KOPT-K1 (cell line): ENCODE measurements around the gene NSUN3.

Experiments used
- H3K27ac ChIP-seq: fragments of 200-600 bp; sonication (generic); 2 replicates; pipeline ENCODE4 v1.5.1; 2016; ENCODE audit warnings: antibody characterized with exemption, mild to moderate bottlenecking, low read depth, low read length; ENCODE audit not compliant: poor library complexity, severe bottlenecking
- H3K36me3 ChIP-seq: fragments of 200-600 bp; sonication (generic); 2 replicates; pipeline ENCODE4 v1.5.1; 2017; ENCODE audit warnings: antibody characterized with exemption, mild to moderate bottlenecking, low read length, moderate library complexity; ENCODE audit not compliant: insufficient read depth
- H3K9me3 ChIP-seq: fragments of 200-600 bp; sonication (generic); 2 replicates; pipeline ENCODE4 v1.5.1; 2017; ENCODE audit warnings: antibody characterized with exemption, low read length, mild to moderate bottlenecking; ENCODE audit not compliant: insufficient read depth, poor library complexity, severe bottlenecking

NSUN3 gene

DNA sequence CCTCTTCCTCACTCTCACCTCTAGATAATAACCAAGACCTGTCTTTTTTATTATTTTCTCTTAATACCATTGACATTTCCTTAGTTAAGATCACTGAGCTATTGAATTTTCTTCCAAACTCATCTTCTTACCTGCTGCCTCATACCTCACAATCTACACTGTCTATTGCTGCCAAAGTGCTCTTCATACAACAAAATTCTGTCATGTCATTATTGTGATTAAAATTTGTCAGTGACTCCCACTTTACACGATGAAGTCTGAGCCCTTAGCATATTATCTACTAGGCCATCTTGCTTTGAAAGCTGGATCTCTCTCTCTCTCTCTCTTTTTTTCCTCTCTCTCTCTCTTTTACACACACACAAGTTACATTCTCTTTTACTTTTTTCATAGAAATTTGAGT is 73.3 kb downstream of the NSUN3 start:
- no peaks in the 10 kb centered on the region for H3K9me3 ChIP-seq
- no peaks in the 10 kb centered on the region for H3K36me3 ChIP-seq
- no peak overlapping the region for H3K27ac ChIP-seq

DNA sequence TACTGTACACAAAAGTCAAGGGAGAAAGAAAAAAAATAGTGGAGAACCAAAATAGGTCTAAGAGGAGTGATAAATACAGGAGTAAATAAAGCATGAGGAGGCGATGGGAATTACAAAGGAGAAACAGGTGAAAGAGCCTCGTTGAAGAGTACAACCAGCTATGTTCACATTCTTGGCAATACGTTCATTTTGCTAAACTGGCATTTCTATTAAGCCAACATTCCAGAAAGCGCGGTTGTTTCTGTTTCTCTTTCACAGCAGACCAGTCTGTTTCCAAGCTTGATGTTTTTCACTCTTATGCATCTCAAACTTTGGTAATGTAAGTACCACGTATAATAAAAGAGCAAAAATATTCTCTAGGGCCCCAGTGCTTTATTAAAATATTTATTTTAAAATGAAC is 74.5 kb downstream of the NSUN3 start:
- Histone ChIP-seq H3K9me3 (no peaks in the 10 kb centered on the region), H3K27ac (no peak overlapping the region), H3K36me3 (no peaks in the 10 kb centered on the region)

DNA sequence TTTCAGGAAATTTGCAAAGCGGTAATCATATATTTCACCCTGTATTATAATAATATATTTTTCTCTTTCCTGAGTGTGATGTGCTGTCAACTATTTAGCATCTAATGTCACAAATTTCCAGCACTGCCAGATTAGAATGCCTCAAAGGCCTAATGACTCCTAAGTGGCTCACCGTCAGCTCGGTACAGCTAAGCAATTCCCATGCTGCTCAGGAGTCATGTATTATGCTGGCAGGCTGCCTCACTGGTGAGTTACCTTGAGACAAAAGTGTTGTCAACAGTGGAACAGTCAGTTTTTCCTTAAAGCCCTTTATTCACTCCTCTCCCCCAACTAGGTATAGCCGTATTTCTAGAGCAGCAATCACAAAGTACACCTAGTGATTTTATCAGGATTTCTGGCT is 83.6 kb downstream of the NSUN3 start:
- Histone ChIP-seq H3K36me3 (no peaks in the 10 kb centered on the region), H3K27ac (no peak overlapping the region), H3K9me3 (no peaks in the 10 kb centered on the region)

DNA sequence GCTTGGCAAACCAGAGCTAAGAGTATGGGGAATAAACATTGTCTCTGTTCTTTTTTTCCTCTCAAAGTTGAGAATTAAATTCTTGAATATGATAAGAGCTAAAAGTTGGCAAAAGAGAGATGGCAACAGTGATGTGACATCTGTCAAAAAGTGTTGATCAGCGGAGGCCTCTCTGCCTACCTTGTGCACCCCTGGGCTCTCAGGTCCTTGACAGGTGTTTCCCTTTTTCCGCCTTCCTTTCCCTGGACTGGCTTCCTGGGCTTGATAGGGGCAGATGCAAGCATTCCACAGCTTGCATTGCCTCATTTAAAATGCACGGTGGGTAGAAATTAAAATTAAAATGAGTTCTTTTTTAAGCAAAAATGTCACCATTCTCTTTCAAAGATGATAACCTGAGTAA is 84.2 kb downstream of the NSUN3 start:
- Histone ChIP-seq H3K9me3 (no peaks in the 10 kb centered on the region), H3K36me3 (no peaks in the 10 kb centered on the region), H3K27ac (no peak overlapping the region)

DNA sequence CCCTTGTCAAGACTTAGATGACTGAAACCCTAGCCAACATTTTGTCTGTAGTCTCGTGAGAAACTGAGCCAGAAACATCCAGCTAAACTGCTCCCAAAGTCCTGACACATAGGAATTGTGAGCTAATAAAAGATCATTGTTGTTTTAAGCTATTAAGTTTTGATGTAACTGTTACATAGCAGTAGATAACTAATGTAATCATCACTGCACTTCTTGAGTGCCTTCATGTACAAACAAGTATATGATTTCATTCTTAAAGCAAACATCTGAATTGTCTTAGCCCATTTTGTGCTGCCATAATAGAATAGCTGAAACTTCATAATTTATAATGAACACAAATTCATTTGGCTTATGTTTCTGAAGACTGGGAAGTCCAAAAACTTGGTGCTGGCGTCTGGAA is 87.3 kb downstream of the NSUN3 start:
- no peak overlapping the region for H3K27ac ChIP-seq
- no peaks in the 10 kb centered on the region for H3K9me3 ChIP-seq
- H3K36me3 ChIP-seq, result no peaks in the 10 kb centered on the region

DNA sequence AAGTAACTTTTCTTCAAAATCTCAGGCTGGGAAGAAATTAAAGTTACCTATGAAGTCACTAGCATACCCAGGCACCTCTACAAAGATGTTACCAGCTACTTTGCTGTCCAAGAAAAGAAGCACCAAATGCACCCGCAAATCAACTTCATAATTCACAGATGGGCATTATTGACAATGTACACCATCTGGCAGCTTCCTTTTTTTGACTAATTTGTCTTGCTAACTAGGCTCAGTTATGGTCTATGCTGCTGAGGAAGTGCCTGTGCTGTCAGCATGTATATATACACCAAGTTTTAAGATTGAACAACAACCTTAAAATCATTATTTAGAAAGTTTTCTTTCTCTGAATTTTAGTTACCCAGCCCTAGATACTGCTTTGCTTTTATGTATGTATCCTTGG is 93.8 kb downstream of the NSUN3 start:
- Histone ChIP-seq H3K36me3 (no peaks in the 10 kb centered on the region), H3K27ac (no peak overlapping the region), H3K9me3 (no peaks in the 10 kb centered on the region)

DNA sequence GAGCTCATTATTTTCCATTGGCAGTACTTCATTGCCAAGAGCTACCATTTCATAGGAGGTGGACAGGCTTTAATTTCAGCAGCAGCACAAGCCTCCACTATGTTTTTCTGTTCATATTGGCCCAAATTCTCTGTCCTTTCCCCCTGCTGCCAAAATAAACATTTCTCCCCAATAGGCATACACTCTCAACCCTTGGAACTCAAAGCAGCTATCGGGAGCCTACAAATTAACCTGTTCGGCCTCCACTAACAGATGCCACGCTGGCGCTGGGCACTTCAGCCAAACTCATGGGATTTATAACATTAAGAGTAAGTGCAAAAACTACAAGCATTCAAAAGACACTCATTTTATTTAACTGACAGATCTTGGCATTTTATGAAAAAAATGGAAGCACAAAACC is 95.7 kb downstream of the NSUN3 start:
- no peak overlapping the region for H3K27ac ChIP-seq
- no peaks in the 10 kb centered on the region for H3K36me3 ChIP-seq
- H3K9me3 ChIP-seq, result no peaks in the 10 kb centered on the region

DNA sequence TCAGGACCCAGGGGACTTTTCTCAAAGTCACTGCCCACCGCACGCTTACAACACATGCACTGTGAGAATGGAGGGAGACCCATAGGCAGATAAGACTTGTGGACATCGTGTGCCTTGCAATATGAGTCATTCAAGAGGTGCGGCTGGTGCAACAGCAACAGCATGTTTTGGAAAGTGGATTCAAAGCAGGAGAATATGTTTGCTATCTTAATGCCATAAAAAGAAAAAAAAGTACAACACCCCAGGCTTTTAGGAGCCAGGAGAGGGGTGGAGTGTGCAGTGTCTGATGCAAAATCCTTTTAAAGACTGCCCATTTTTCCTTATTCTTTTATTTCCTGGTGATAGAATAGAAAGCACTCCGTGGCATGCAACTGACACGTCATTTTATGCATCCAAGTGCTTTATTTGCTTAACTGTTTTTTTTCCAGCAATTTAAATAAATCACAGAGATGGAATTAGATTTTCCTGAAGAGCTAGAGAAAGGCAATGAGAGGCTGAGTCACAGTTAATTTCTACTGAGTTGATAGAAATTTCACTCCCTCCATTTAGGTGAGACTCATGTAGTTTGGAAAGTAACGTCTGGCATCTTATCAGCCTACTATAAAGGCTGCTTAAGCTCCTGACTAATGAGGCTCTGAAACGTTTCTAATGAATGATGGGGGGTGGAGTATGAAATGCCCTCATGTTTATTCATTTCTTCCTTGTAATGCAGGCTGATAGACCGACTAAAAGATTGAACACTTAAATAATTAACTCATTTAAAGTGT is 96.4 kb downstream of the NSUN3 start:
- H3K27ac ChIP-seq, result no peak overlapping the region
- no peaks in the 10 kb centered on the region for H3K9me3 ChIP-seq

DNA sequence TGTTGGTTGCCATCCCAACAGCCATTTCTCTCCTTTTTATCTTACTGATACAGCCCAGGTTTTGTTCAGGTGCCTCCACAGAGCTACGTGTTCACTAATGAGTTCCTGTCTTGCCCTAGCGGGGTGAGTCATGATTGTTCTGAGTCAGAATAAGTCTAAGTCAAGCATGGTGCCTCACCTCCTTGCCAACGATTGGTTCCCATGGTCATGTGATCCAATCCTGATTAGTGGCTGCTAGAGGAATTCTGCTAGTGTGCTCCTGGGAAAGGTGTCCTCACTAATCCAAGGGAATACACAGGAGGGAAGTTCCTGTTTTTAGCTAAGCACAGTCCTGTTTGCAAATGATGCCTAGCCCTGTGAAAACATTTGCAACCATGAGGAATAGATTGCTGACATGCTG is 99.8 kb downstream of the NSUN3 start:
- H3K27ac ChIP-seq, result no peak overlapping the region
- no peaks in the 10 kb centered on the region for H3K36me3 ChIP-seq
- H3K9me3 ChIP-seq, result no peaks in the 10 kb centered on the region

More for the DNA sequence above, 96.4 kb downstream of the NSUN3 start:
- H3K36me3 ChIP-seq, result no peaks in the 10 kb centered on the region

DNA sequence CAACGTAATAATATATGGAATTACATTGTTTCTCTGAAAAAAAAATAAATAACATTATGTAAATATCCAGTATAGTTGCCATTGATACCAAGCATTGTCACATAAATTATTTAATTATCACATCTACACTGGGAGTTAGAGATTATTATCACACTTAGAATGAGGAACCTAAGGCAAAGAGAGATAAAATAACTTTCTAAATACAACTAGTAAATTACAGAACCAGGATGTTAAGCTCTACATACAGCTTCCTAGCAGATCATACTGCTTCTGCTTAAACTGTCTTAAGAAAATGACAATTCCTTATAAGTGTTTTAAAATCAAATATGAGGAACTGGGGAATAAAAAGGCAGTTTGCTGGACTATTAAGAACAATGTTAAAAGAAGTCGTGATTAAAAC is 104.5 kb downstream of the NSUN3 start:
- Histone ChIP-seq H3K9me3 (no peaks in the 10 kb centered on the region), H3K27ac (no peak overlapping the region)

DNA sequence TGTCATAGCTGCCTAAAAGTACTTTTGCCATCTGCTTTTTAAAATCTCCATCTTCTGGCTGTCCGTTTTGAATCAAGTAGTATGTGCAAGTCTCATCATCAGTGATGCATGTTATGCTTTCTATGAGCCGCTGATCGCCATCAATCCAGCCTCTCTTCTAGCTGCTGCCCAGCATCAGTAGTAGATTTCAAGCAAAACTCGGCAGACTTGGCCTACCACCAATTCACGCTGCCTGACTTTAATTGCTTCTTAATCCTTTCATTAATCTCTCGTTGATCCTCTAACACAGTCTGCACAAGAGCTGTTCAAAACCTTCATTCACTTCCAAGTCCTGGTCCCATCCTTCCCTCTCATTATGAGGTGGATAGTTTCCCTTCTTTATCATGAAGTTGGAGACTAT is 104.9 kb downstream of the NSUN3 start:
- Histone ChIP-seq H3K27ac (no peak overlapping the region), H3K9me3 (no peaks in the 10 kb centered on the region), H3K36me3 (no peaks in the 10 kb centered on the region)

More for the DNA sequence above, 104.5 kb downstream of the NSUN3 start:
- no peaks in the 10 kb centered on the region for H3K36me3 ChIP-seq

DNA sequence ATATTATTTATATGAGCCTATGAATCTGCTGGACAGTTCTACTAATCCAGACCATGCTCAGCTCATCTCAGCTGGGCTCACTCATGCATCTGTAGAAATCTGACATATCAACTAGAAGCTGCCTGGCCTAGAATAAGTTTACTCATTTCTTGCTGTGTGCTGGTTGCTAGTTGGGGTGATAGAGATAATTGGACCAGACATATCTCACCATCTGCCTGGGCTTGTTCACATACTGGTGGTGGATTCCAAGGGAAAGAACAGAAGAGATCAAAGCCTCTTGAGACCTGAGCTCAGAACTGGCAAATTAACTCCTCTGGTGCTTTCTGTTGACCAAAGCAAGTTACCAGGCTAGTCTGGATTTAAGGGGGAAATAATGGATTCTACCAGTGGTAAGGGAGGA is 109.1 kb downstream of the NSUN3 start:
- Histone ChIP-seq H3K9me3 (no peaks in the 10 kb centered on the region), H3K27ac (no peak overlapping the region), H3K36me3 (no peaks in the 10 kb centered on the region)

DNA sequence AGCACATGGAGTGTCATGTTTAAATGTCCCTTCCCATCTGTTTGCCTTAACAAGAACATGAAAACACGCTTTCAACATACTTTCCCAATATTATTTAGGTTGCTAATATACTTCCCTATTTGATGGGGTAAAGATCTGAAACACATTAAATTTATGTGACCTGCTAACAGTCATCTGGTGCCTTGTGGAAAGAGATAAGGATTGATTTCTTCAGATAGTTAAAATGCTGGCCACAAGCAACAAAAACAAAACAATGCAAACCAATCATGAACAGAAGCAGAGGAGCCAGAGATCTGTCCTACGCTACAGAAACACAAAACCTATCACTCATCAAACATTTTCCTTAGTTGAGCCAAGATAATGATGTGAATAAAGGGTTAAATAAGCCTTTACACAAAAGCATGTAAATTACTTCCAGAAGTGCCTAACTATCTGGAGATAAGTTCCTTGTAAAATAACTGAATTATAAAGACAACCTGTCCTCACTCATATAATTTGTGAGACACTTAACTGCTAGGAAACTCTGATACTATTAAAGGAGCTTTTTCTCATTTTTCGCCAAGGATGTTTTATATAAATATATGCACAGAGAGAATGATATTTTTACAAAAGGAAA is 109.9 kb downstream of the NSUN3 start:
- Histone ChIP-seq H3K36me3 (no peaks in the 10 kb centered on the region), H3K9me3 (no peaks in the 10 kb centered on the region), H3K27ac (no peak overlapping the region)

DNA sequence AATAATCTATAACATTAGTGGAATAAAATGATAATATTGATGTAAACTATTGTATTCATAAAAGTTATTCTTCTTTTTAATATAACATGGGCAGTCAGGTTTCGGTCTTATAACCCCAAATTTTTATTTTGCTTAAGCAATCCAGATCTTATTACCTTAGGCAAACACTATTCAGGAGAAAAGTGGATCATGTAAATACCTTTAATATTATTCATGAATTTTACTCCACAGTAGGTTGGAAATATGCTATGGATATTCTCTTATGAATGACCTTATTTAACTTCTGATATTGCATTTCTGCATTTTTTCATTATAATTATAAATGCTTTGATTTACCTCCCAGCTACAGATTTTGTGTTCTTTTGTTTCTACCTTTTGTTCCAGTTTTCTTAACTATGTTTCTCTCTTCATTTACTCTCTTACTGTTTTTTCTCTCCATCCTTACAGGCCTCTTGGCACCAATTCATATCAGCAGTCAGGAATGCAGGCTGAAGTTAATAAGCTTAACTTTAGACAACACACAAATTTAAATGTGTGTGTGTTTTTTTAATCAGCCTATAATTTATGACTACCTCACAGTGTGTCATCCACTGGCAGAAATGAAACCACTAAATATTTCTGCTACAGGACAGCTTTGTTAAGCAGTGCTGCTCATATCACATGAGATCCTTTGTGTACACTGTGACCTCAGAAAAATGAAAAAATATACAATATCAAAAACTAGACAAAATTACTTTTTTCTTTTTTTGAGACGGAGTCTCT is 111.0 kb downstream of the NSUN3 start:
- no peak overlapping the region for H3K27ac ChIP-seq
- H3K9me3 ChIP-seq, result no peaks in the 10 kb centered on the region
- no peaks in the 10 kb centered on the region for H3K36me3 ChIP-seq

DNA sequence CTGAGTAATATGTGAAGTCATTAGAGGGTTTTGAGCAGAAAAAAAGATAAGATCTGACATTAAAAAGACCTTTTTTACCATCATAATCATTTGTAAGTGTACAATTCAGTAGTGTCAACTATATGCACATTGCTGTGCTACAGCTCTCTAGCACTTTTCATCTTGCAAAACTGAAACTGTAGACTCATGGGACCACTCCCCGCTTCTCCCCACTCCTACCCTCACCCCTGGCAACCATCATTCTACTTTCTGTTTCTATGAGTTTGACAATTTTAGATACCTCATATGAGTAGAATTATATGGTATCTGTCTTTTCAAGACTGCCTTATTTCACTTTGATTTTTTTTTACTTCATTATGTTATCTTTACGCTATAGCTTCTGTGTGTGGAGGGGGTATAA is 112.8 kb downstream of the NSUN3 start:
- Histone ChIP-seq H3K36me3 (no peaks in the 10 kb centered on the region), H3K9me3 (no peaks in the 10 kb centered on the region), H3K27ac (no peak overlapping the region)
